Stomach (tissue), 4 donors: Measurements from ENCODE around the gene UBQLN4.

Experiments
- EP300 ChIP-seq: sonication (generic); formaldehyde crosslinking; IDR thresholded peaks from one replicate; pipeline ENCODE4 v1.6.1; 2017; ENCODE audit warnings: antibody characterized with exemption
- POLR2A ChIP-seq, 4 donors: fragments of 450-650 bp; IDR thresholded peaks; one replicate each; pipeline ENCODE4 v1.6.1; 2016; ENCODE audit warnings: antibody characterized with exemption in 4 of 4, control low read depth in 2 of 4, mild to moderate bottlenecking in 1 of 4, moderate library complexity in 1 of 4
- POLR2AphosphoS5 ChIP-seq, 3 donors: sonication (generic); formaldehyde crosslinking; IDR thresholded peaks; one replicate each; pipeline ENCODE4 v1.6.1; 2016; ENCODE audit warnings: antibody characterized with exemption in 3 of 3
- TF ChIP-seq, protein P1 (sequence below), 7 experiments: fragments of 450-650 bp in 4 of 7; fragments of 200-600 bp in 3 of 7; sonication (generic) in 3 of 7; IDR thresholded peaks; one replicate each; pipeline ENCODE4 v1.5.1; 2016 to 2019; ENCODE audit warnings: antibody characterized with exemption in 7 of 7, control low read depth in 2 of 7, mild to moderate bottlenecking in 1 of 7

DNA sequence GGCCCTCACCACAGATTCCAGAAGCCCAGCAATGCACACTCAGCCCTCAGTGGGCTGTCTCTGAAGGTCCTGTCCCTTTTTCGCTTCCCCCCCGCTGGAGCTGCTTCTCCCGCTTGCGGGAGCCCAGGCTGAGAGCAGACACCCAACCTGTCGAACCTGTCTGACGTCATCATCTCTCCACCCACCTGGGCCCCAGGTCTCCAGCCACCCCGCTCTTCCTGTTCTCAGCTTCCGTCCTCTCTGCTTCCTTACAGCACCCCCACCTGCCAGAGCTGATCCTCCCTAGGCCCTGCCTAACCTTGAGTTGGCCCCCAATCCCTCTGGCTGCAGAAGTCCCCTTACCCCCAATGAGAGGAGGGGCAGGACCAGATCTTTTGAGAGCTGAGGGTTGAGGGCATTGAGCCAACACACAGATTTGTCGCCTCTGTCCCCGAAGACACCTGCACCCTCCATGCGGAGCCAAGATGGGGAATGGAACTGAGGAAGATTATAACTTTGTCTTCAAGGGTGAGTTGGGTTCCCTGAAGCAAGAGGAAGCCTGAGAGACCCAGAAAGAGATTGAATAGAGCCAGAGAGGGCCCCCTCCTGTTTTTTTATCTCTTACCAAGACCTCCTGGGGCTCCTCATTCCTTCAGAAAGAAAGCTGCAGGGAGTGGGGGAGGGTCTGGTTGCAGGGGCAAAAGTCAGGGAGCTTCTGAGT lies 7.5 kb upstream of the UBQLN4 start, which contains the start of gene RAB25:
- TF ChIP-seq, protein P1, sequence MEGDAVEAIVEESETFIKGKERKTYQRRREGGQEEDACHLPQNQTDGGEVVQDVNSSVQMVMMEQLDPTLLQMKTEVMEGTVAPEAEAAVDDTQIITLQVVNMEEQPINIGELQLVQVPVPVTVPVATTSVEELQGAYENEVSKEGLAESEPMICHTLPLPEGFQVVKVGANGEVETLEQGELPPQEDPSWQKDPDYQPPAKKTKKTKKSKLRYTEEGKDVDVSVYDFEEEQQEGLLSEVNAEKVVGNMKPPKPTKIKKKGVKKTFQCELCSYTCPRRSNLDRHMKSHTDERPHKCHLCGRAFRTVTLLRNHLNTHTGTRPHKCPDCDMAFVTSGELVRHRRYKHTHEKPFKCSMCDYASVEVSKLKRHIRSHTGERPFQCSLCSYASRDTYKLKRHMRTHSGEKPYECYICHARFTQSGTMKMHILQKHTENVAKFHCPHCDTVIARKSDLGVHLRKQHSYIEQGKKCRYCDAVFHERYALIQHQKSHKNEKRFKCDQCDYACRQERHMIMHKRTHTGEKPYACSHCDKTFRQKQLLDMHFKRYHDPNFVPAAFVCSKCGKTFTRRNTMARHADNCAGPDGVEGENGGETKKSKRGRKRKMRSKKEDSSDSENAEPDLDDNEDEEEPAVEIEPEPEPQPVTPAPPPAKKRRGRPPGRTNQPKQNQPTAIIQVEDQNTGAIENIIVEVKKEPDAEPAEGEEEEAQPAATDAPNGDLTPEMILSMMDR (IDR thresholded peaks at IDR 0.05) = peak in 1 of 7 experiments; percentile 8
- TF ChIP-seq POLR2A (IDR thresholded peaks at IDR 0.05) (peak in 2 of 4 donors; percentile 39 to 64), POLR2AphosphoS5 (IDR thresholded peaks at IDR 0.05) (peak in 2 of 3 donors; percentile 76 to 85), EP300 (no peak)
